H9 (cell line): Measurements from ENCODE around the gene VOPP1. TPM values are rescaled to one million over a fixed set of nuclear protein-coding genes. Genes with fewer than 3 reads are reported as not detected.

Source experiments
- DNase-seq: peaks from one replicate; pipeline ENCODE4 v3.0.0-alpha.2; 2017
- H2AFZ ChIP-seq: one replicate; pipeline ENCODE4 v1.6.1; 2013; ENCODE audit warnings: mild to moderate bottlenecking, low read length, control low read depth, moderate library complexity
- H2AK5ac ChIP-seq: 2 replicates; pipeline ENCODE4 v1.6.1; 2013; ENCODE audit warnings: low read length, control low read depth, mixed read lengths; ENCODE audit not compliant: insufficient read length
- H2BK120ac ChIP-seq: one replicate; pipeline ENCODE4 v1.6.1; 2013; ENCODE audit warnings: low read depth, mild to moderate bottlenecking, low read length, control low read depth, inconsistent platforms; ENCODE audit not compliant: poor library complexity, severe bottlenecking
- H2BK12ac ChIP-seq: 2 replicates; pipeline ENCODE4 v1.6.1; 2013; ENCODE audit warnings: low read length, control low read depth, mixed read lengths, low read depth; ENCODE audit not compliant: insufficient read length
- H2BK15ac ChIP-seq: 2 replicates; pipeline ENCODE4 v1.6.1; 2013; ENCODE audit warnings: low read depth, low read length, control low read depth
- H2BK20ac ChIP-seq: one replicate; pipeline ENCODE4 v1.6.1; 2013; ENCODE audit warnings: low read depth, mild to moderate bottlenecking, low read length, control low read depth, inconsistent platforms; ENCODE audit not compliant: poor library complexity, severe bottlenecking
- H2BK5ac ChIP-seq: 2 replicates; pipeline ENCODE4 v1.6.1; 2013; ENCODE audit warnings: low read length, control low read depth, mixed read lengths; ENCODE audit not compliant: insufficient read length
- H3K14ac ChIP-seq: 2 replicates; pipeline ENCODE4 v1.6.1; 2013; ENCODE audit warnings: low read length, control low read depth; ENCODE audit not compliant: insufficient read depth
- H3K18ac ChIP-seq: 2 replicates; pipeline ENCODE4 v1.6.1; 2013; ENCODE audit warnings: low read depth, mild to moderate bottlenecking, mixed read lengths, low read length, control low read depth; ENCODE audit not compliant: insufficient read length
- H3K23ac ChIP-seq: 2 replicates; pipeline ENCODE4 v1.6.1; 2013; ENCODE audit warnings: low read length, control low read depth, mixed read lengths, low read depth; ENCODE audit not compliant: insufficient read length
- H3K23me2 ChIP-seq: 2 replicates; pipeline ENCODE4 v1.6.1; 2013; ENCODE audit warnings: low read depth, mild to moderate bottlenecking, mixed read lengths, low read length, control low read depth; ENCODE audit not compliant: insufficient read length, poor library complexity, severe bottlenecking
- H3K27ac ChIP-seq: 2 replicates; pipeline ENCODE4 v1.5.1; 2013; ENCODE audit warnings: low read length, control low read depth, mixed read lengths, low read depth; ENCODE audit not compliant: insufficient read length
- H3K27me3 ChIP-seq: 2 replicates; pipeline ENCODE4 v1.6.1; 2013; ENCODE audit warnings: low read length, control low read depth, inconsistent platforms; ENCODE audit not compliant: insufficient read depth
- H3K4ac ChIP-seq: 2 replicates; pipeline ENCODE4 v1.6.1; 2013; ENCODE audit warnings: low read depth, mild to moderate bottlenecking, control low read depth, inconsistent platforms, low read length, moderate library complexity
- H3K4me1 ChIP-seq: 2 replicates; pipeline ENCODE4 v1.6.1; 2013; ENCODE audit warnings: low read length, control low read depth, inconsistent platforms; ENCODE audit not compliant: insufficient read depth
- H3K4me2 ChIP-seq: 2 replicates; pipeline ENCODE4 v1.6.1; 2013; ENCODE audit warnings: low read length, control low read depth, mixed read lengths; ENCODE audit not compliant: insufficient read length, insufficient read depth
- H3K56ac ChIP-seq: 2 replicates; pipeline ENCODE4 v1.6.1; 2013; ENCODE audit warnings: low read depth, mild to moderate bottlenecking, mixed read lengths, low read length, control low read depth; ENCODE audit not compliant: insufficient read length
- H3K79me1 ChIP-seq: 2 replicates; pipeline ENCODE4 v1.6.1; 2013; ENCODE audit warnings: low read depth, mild to moderate bottlenecking, moderate library complexity, low read length, control low read depth, inconsistent platforms; ENCODE audit not compliant: insufficient read depth, poor library complexity, severe bottlenecking
- H3K79me2 ChIP-seq: 2 replicates; pipeline ENCODE4 v1.6.1; 2013; ENCODE audit warnings: low read length, control low read depth, inconsistent platforms; ENCODE audit not compliant: insufficient read depth
- H3K9ac ChIP-seq: 2 replicates; pipeline ENCODE4 v1.6.1; 2013; ENCODE audit warnings: low read length, control low read depth, mixed read lengths; ENCODE audit not compliant: insufficient read length; ENCODE audit errors: extremely low read depth
- H3K9me3 ChIP-seq: one replicate; pipeline ENCODE4 v1.6.1; 2013; ENCODE audit warnings: low read depth, low read length, inconsistent platforms; ENCODE audit not compliant: control insufficient read depth
- H3T11ph ChIP-seq: one replicate; pipeline ENCODE4 v1.6.1; 2013; ENCODE audit warnings: mild to moderate bottlenecking, low read length, control low read depth, inconsistent platforms
- H4K20me1 ChIP-seq: one replicate; pipeline ENCODE4 v1.6.1; 2013; ENCODE audit not compliant: control insufficient read depth, insufficient read length, insufficient read depth
- H4K5ac ChIP-seq: 2 replicates; pipeline ENCODE4 v1.6.1; 2013; ENCODE audit warnings: low read depth, mild to moderate bottlenecking, mixed read lengths, low read length, control low read depth; ENCODE audit not compliant: insufficient read length
- H4K8ac ChIP-seq: replicated peaks from 2 replicates; pipeline ENCODE4 v1.6.1; 2013; ENCODE audit warnings: low read length, control low read depth, mixed read lengths, low read depth; ENCODE audit not compliant: insufficient read length
- H4K91ac ChIP-seq: 2 replicates; pipeline ENCODE4 v1.6.1; 2013; ENCODE audit warnings: low read depth, mild to moderate bottlenecking, moderate library complexity, mixed read lengths, low read length, control low read depth; ENCODE audit not compliant: insufficient read length
- H3K27ac Mint-ChIP-seq, 3 experiments: 2 replicates in 2 of 3; 3 replicates in 1 of 3; pipeline ENCODE4 v1.8.0; 2020 to 2021; ENCODE audit warnings: mixed read lengths in 3 of 3, mild to moderate bottlenecking in 1 of 3, moderate library complexity in 1 of 3
- H3K27me3 Mint-ChIP-seq: 2 replicates; pipeline ENCODE4 v1.8.0; 2021; ENCODE audit warnings: low read depth, mild to moderate bottlenecking, moderate library complexity, mixed read lengths
- H3K36me3 Mint-ChIP-seq, 3 experiments: 2 replicates in 2 of 3; 3 replicates in 1 of 3; pipeline ENCODE4 v1.8.0; 2020 to 2021; ENCODE audit warnings: low read depth in 3 of 3, mixed read lengths in 3 of 3; ENCODE audit not compliant: insufficient read depth in 1 of 3
- H3K4me1 Mint-ChIP-seq, 2 experiments: 2 replicates each; pipeline ENCODE4 v1.8.0; 2020; ENCODE audit warnings: mixed read lengths in 2 of 2
- H3K4me3 Mint-ChIP-seq, 2 experiments: 2 replicates in 1 of 2; 3 replicates in 1 of 2; pipeline ENCODE4 v1.8.0; 2020 to 2021; ENCODE audit warnings: mild to moderate bottlenecking in 2 of 2, mixed read lengths in 2 of 2, moderate library complexity in 1 of 2
- H3K9me3 Mint-ChIP-seq, 2 experiments: 2 replicates in 1 of 2; 3 replicates in 1 of 2; pipeline ENCODE4 v1.8.0; 2020; ENCODE audit warnings: mild to moderate bottlenecking in 2 of 2, mixed read lengths in 2 of 2, moderate library complexity in 1 of 2
- CTCF ChIP-seq: fragments of 200-600 bp; sonication (generic); conservative IDR thresholded peaks from 3 replicates; pipeline ENCODE4 v1.8.0; 2021; ENCODE audit warnings: antibody characterized with exemption, mild to moderate bottlenecking
- WGBS: extraction: QIAGEN DNeasy Blood & Tissue Kit; methylation state at CpG from one replicate; pipeline ENCODE4 v1.1.7; 2013; ENCODE audit warnings: missing lambda C conversion rate, low lambda C conversion rate, mixed read lengths; ENCODE audit not compliant: insufficient read length; ENCODE audit errors: extremely low coverage; 5-methylcytosine and 5-hydroxymethylcytosine counted together
- total RNA-seq: library from RNA; stranded (reverse); gene quantifications from 2 replicates; pipeline ENCODE4 v1.2.1, GENCODE V29; 2021

Gene VOPP1
- total RNA-seq, 1 experiment from 2014 or later: 55.7 TPM

GRCh38 chr7:55516409-55516808 is 55.9 kb downstream of the VOPP1 start:
- no peaks in the 10 kb centered on the region for H4K20me1 ChIP-seq
- H4K91ac ChIP-seq: no peak overlapping the region
- no peak overlapping the region for H3K4me2 ChIP-seq
- H3K56ac ChIP-seq: no peak overlapping the region
- no peaks in the 10 kb centered on the region; the same call in 1 of the 2 replicates for H3K4me1 ChIP-seq
- no peaks in the 10 kb centered on the region for H3K27me3 ChIP-seq
- no peak overlapping the region for H3K9ac ChIP-seq
- no peak for DNase-seq
- H3K18ac ChIP-seq: no peak overlapping the region
- H3K4me3 Mint-ChIP-seq: no peak overlapping the region
- H3K27ac Mint-ChIP-seq: no peak overlapping the region
- no peak overlapping the region for H4K5ac ChIP-seq
- no peak overlapping the region for H3K14ac ChIP-seq
- peaks cover 31 to 34% of the 10 kb centered on the region in 2 experiments for H3K4me1 Mint-ChIP-seq
- H2AFZ ChIP-seq: no peak overlapping the region
- no peak overlapping the region for H3K23ac ChIP-seq
- no peak for TF ChIP-seq CTCF
- no peak overlapping the region for H2BK15ac ChIP-seq
- no peak overlapping the region for H2AK5ac ChIP-seq
- no peak overlapping the region for H3K27ac ChIP-seq
- H4K8ac ChIP-seq: no peak overlapping the region
- H3T11ph ChIP-seq: no peak overlapping the region
- H2BK5ac ChIP-seq: no peak overlapping the region
- no peak overlapping the region for H3K4ac ChIP-seq
- no peak overlapping the region for H2BK120ac ChIP-seq
- peaks cover 14 to 43% (median 26%) of the 10 kb centered on the region in 3 experiments; a peak in 6 of 7 replicates for H3K36me3 Mint-ChIP-seq
- no peaks in the 10 kb centered on the region for H3K9me3 ChIP-seq
- no peak overlapping the region for H2BK12ac ChIP-seq
- no peaks in the 10 kb centered on the region for H3K9me3 Mint-ChIP-seq
- no peak overlapping the region for H2BK20ac ChIP-seq
- no peaks in the 10 kb centered on the region for H3K27me3 Mint-ChIP-seq
- no CpG with 5 or more reads among the region's 4 CpGs for WGBS
- H3K79me2 ChIP-seq: no peaks in the 10 kb centered on the region
- H3K79me1 ChIP-seq: no peaks in the 10 kb centered on the region
- H3K23me2 ChIP-seq: no peaks in the 10 kb centered on the region
